Liver (tissue), 9 donors: ENCODE measurements around the gene MSMP. TPM values are rescaled to one million over a fixed set of nuclear protein-coding genes. Genes with fewer than 3 reads are reported as not detected.

Experiments used
- DNase-seq: peaks from one replicate; pipeline ENCODE4 v3.0.0-alpha.2; 2017; ENCODE audit warnings: low spot score
- H3K27ac ChIP-seq, 2 donors: one replicate each; pipeline ENCODE4 v1.7.0; 2013; ENCODE audit warnings: inconsistent platforms in 2 of 2, low read length in 2 of 2, control low read depth in 1 of 2, low read depth in 1 of 2, mild to moderate bottlenecking in 1 of 2
- H3K27me3 ChIP-seq, 4 donors: one replicate each; pipeline versions ENCODE4 v1.6.1 to v1.7.0; 2013; ENCODE audit warnings: low read length in 3 of 4, inconsistent platforms in 1 of 4, mild to moderate bottlenecking in 1 of 4, moderate library complexity in 1 of 4; ENCODE audit not compliant: control insufficient read depth in 4 of 4, insufficient read depth in 4 of 4
- H3K36me3 ChIP-seq, 4 donors: one replicate each; pipeline versions ENCODE4 v1.6.1 to v1.7.0; 2013; ENCODE audit warnings: low read length in 3 of 4, mild to moderate bottlenecking in 3 of 4, low read depth in 1 of 4, moderate library complexity in 1 of 4; ENCODE audit not compliant: control insufficient read depth in 4 of 4, insufficient read depth in 3 of 4
- H3K4me1 ChIP-seq, 4 donors: one replicate each; pipeline versions ENCODE4 v1.6.1 to v1.7.0; 2013; ENCODE audit warnings: low read length in 3 of 4, mild to moderate bottlenecking in 3 of 4, moderate library complexity in 1 of 4; ENCODE audit not compliant: control insufficient read depth in 4 of 4, insufficient read depth in 4 of 4
- H3K4me3 ChIP-seq, 3 donors: one replicate each; pipeline versions ENCODE4 v1.6.1 to v1.7.0; 2013; ENCODE audit warnings: low read length in 3 of 3, control low read depth in 1 of 3, low read depth in 1 of 3, mild to moderate bottlenecking in 1 of 3
- H3K9ac ChIP-seq, 2 donors: one replicate each; pipeline ENCODE4 v1.7.0; 2013; ENCODE audit warnings: low read length in 2 of 2, mild to moderate bottlenecking in 2 of 2, moderate library complexity in 2 of 2, control low read depth in 1 of 2, low read depth in 1 of 2
- H3K9me3 ChIP-seq, 4 donors: one replicate each; pipeline versions ENCODE4 v1.6.1 to v1.7.0; 2013; ENCODE audit warnings: low read length in 3 of 4; ENCODE audit not compliant: control insufficient read depth in 4 of 4
- ATF3 ChIP-seq: IDR thresholded peaks from 2 replicates; pipeline ENCODE4 v1.6.1; 2016; ENCODE audit warnings: antibody characterized with exemption
- EGR1 ChIP-seq, 2 donors: IDR thresholded peaks; 2 replicates each; pipeline ENCODE4 v1.6.1; 2016 to 2018; ENCODE audit warnings: antibody characterized with exemption in 2 of 2, low read depth in 2 of 2
- FOXA1 ChIP-seq: IDR thresholded peaks from 2 replicates; pipeline ENCODE4 v1.6.1; 2016; ENCODE audit warnings: antibody characterized with exemption
- FOXA2 ChIP-seq: IDR thresholded peaks from 2 replicates; pipeline ENCODE4 v1.6.1; 2016; ENCODE audit warnings: antibody characterized with exemption
- GABPA ChIP-seq, 2 donors: IDR thresholded peaks in 1 of 2; conservative IDR thresholded peaks in 1 of 2; 2 replicates each; pipeline ENCODE4 v1.6.1; 2016; ENCODE audit warnings: antibody characterized with exemption in 2 of 2, mild to moderate bottlenecking in 1 of 2, moderate library complexity in 1 of 2
- HNF4A ChIP-seq, 2 donors: conservative IDR thresholded peaks; 2 replicates each; pipeline ENCODE4 v1.6.1; 2016; ENCODE audit warnings: antibody characterized with exemption in 2 of 2, mild to moderate bottlenecking in 2 of 2
- HNF4G ChIP-seq: IDR thresholded peaks from 2 replicates; pipeline ENCODE4 v1.6.1; 2016; ENCODE audit warnings: antibody characterized with exemption
- JUND ChIP-seq, 2 donors: IDR thresholded peaks; 2 replicates each; pipeline ENCODE4 v1.6.1; 2016; ENCODE audit warnings: antibody characterized with exemption in 2 of 2
- MAX ChIP-seq: IDR thresholded peaks from 2 replicates; pipeline ENCODE4 v1.6.1; 2016; ENCODE audit warnings: antibody characterized with exemption
- NR2F2 ChIP-seq: IDR thresholded peaks from 2 replicates; pipeline ENCODE4 v1.6.1; 2016; ENCODE audit warnings: antibody characterized with exemption
- RAD21 ChIP-seq, 2 donors: IDR thresholded peaks; 2 replicates each; pipeline ENCODE4 v1.6.1; 2016; ENCODE audit warnings: antibody characterized with exemption in 2 of 2, mild to moderate bottlenecking in 2 of 2
- REST ChIP-seq: IDR thresholded peaks from 2 replicates; pipeline ENCODE4 v1.6.1; 2016; ENCODE audit warnings: antibody characterized with exemption, mild to moderate bottlenecking
- RXRA ChIP-seq, 2 donors: IDR thresholded peaks; 2 replicates each; pipeline ENCODE4 v1.6.1; 2017 to 2018; ENCODE audit warnings: antibody characterized with exemption in 2 of 2, mild to moderate bottlenecking in 1 of 2
- TAF1 ChIP-seq: conservative IDR thresholded peaks from 2 replicates; pipeline ENCODE4 v1.6.1; 2016; ENCODE audit warnings: antibody characterized with exemption, mild to moderate bottlenecking
- YY1 ChIP-seq: IDR thresholded peaks from 2 replicates; pipeline ENCODE4 v1.6.1; 2016; ENCODE audit warnings: antibody characterized with exemption, mild to moderate bottlenecking
- ZBTB33 ChIP-seq: IDR thresholded peaks from 2 replicates; pipeline ENCODE4 v1.6.1; 2016; ENCODE audit warnings: antibody characterized with exemption
- WGBS: extraction: QIAGEN DNeasy Blood & Tissue Kit; methylation state at CpG from one replicate; pipeline ENCODE4 v1.1.7; 2013; 5-methylcytosine and 5-hydroxymethylcytosine counted together
- polyA plus RNA-seq, 2 donors: library from polyadenylated mRNA; stranded (reverse) in 1 of 2; unstranded in 1 of 2; fragments of 200-250 nt in 1 of 2; fragments of >200 nt in 1 of 2; fragmentation: Nextera tagmentation in 1 of 2; extraction: Ambion mirVana in 1 of 2; gene quantifications; one replicate each; pipeline versions ENCODE4 v1.2.1 to v1.2.3, GENCODE V29; 2013 to 2015
- total RNA-seq, 2 donors: library from RNA; depleted of rRNA; stranded (reverse); fragments of >200 nt; gene quantifications; one replicate each; pipeline ENCODE4 v1.2.3, GENCODE V29; 2014
- TF ChIP-seq, protein P1 (sequence below): fragments of 150-350 bp; IDR thresholded peaks from 2 replicates; pipeline ENCODE4 v1.5.1; 2017; ENCODE audit warnings: improper control_type of control experiment, low read depth, low read length; ENCODE audit not compliant: missing input control
- donor health status: healthy.
- donor health status: healthy.
- donor health status: healthy.
- donor health status: healthy.
- donor health status: healthy.

Gene MSMP
- total and polyA plus RNA-seq, 4 donors: not detected

DNA sequence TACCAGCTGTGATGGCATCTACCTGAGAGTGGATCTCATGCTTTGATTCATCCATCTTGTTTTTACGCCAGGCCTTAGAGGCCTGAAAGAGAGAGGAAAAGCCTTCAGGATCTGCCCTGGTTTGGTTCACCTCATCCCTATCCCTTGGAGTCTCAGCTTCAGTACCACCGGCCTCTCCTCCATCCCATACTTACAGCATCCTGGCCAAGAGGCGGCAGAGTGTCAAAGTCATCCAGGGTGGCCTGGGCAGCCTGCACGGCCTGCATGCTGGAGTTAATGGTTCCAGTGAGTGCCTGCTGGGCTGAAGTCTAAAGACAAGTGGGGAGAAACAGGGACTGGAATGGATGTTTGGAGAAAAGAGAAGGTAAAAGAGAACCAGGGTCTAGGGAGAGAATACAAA is 34.5 kb downstream of the MSMP start:
- no peaks in the 10 kb centered on the region for H3K4me1 ChIP-seq
- 96% methylated on average over 4 of the region's 4 CpGs for WGBS
- no peaks in the 10 kb centered on the region for H3K9me3 ChIP-seq
- TF ChIP-seq YY1 (no peak), TAF1 (no peak), FOXA1 (no peak), RAD21 (IDR thresholded peaks at IDR 0.05) (no peak), ATF3 (no peak), GABPA (IDR thresholded peaks at IDR 0.05 in 1 of 2, conservative IDR thresholded peaks at IDR 0.05 in 1 of 2) (no peak), MAX (no peak), HNF4A (conservative IDR thresholded peaks at IDR 0.05) (no peak), REST (no peak), FOXA2 (no peak), ZBTB33 (no peak), RXRA (IDR thresholded peaks at IDR 0.05) (no peak), EGR1 (IDR thresholded peaks at IDR 0.05; ENCODE audit: low read depth in 2 of 2) (no peak), NR2F2 (no peak), HNF4G (no peak), JUND (IDR thresholded peaks at IDR 0.05) (no peak)
- TF ChIP-seq, protein P1, sequence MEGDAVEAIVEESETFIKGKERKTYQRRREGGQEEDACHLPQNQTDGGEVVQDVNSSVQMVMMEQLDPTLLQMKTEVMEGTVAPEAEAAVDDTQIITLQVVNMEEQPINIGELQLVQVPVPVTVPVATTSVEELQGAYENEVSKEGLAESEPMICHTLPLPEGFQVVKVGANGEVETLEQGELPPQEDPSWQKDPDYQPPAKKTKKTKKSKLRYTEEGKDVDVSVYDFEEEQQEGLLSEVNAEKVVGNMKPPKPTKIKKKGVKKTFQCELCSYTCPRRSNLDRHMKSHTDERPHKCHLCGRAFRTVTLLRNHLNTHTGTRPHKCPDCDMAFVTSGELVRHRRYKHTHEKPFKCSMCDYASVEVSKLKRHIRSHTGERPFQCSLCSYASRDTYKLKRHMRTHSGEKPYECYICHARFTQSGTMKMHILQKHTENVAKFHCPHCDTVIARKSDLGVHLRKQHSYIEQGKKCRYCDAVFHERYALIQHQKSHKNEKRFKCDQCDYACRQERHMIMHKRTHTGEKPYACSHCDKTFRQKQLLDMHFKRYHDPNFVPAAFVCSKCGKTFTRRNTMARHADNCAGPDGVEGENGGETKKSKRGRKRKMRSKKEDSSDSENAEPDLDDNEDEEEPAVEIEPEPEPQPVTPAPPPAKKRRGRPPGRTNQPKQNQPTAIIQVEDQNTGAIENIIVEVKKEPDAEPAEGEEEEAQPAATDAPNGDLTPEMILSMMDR: no peak
- DNase-seq: no peak
- no peak overlapping the region for H3K27ac ChIP-seq
- no peaks in the 10 kb centered on the region for H3K27me3 ChIP-seq
- no peak overlapping the region for H3K4me3 ChIP-seq
- H3K36me3 ChIP-seq: peaks cover 55 to 97% (median 96%) of the 10 kb centered on the region in 4 donors
- H3K9ac ChIP-seq: no peak overlapping the region
